OCI-LY7 (cell line): ENCODE data around the gene HS6ST3.

ENCODE experiments used
- EZH2phosphoT487 ChIP-seq: fragments of 200-600 bp; sonication (generic); IDR thresholded peaks from 2 replicates; pipeline ENCODE4 v1.6.1; 2018; ENCODE audit warnings: low read depth, borderline replicate concordance, mild to moderate bottlenecking, mixed run types, antibody characterized with exemption, low read length, moderate library complexity, mixed read lengths
- TF ChIP-seq, protein P1 (sequence below): fragments of 200-600 bp; sonication (generic); conservative IDR thresholded peaks from 2 replicates; pipeline ENCODE4 v1.5.1; 2014; ENCODE audit warnings: mild to moderate bottlenecking, antibody characterized with exemption, low read length, moderate library complexity, mixed read lengths

- no peak for TF ChIP-seq EZH2phosphoT487
- TF ChIP-seq, protein P1, sequence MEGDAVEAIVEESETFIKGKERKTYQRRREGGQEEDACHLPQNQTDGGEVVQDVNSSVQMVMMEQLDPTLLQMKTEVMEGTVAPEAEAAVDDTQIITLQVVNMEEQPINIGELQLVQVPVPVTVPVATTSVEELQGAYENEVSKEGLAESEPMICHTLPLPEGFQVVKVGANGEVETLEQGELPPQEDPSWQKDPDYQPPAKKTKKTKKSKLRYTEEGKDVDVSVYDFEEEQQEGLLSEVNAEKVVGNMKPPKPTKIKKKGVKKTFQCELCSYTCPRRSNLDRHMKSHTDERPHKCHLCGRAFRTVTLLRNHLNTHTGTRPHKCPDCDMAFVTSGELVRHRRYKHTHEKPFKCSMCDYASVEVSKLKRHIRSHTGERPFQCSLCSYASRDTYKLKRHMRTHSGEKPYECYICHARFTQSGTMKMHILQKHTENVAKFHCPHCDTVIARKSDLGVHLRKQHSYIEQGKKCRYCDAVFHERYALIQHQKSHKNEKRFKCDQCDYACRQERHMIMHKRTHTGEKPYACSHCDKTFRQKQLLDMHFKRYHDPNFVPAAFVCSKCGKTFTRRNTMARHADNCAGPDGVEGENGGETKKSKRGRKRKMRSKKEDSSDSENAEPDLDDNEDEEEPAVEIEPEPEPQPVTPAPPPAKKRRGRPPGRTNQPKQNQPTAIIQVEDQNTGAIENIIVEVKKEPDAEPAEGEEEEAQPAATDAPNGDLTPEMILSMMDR, result no peak
These were observed 560.5 kb downstream of the HS6ST3 start for GRCh38 chr13:96650301-96650886.
